HG03097 (cell line): Measurements from ENCODE around the gene CSH2.
A peak's percentile ranks its signal among the peaks of the same experiment; 100 is the strongest.
"Not testable (repeated sequence)": the region's sequence is repeated elsewhere in the genome, so short reads cannot be mapped to it uniquely, and the experiment has no call there.

Experiments used
- ATAC-seq: cut with Tn5 transposase; IDR thresholded peaks from one replicate; pipeline ENCODE4 v1.9.1; 2021; ENCODE audit not compliant: unreplicated experiment, low FRiP score

CSH2 gene

GRCh38 chr17:63866625-63867024 lies 6.9 kb downstream of the CSH2 start:
- not testable (repeated sequence) for ATAC-seq

- ATAC-seq = no peak
These were observed 14.2 kb downstream of the CSH2 start for GRCh38 chr17:63859257-63859656.

- ATAC-seq = not testable (repeated sequence)
These were observed 17.1 kb downstream of the CSH2 start for GRCh38 chr17:63856425-63856824.

GRCh38 chr17:63855185-63855584 lies 18.3 kb downstream of the CSH2 start:
- no peak for ATAC-seq

GRCh38 chr17:63854709-63855108 lies 18.8 kb downstream of the CSH2 start:
- ATAC-seq = no peak

GRCh38 chr17:63853260-63853659 lies 20.2 kb downstream of the CSH2 start:
- ATAC-seq = no peak

GRCh38 chr17:63850401-63850800 lies 23.1 kb downstream of the CSH2 start:
- no peak for ATAC-seq

GRCh38 chr17:63848834-63849689 lies 24.4 kb downstream of the CSH2 start:
- ATAC-seq = peak; percentile 56

- ATAC-seq = no peak
These were observed 25.8 kb downstream of the CSH2 start for GRCh38 chr17:63847525-63848249.

GRCh38 chr17:63845509-63845908 lies 28.0 kb downstream of the CSH2 start:
- no peak for ATAC-seq

GRCh38 chr17:63843910-63844677 lies 29.4 kb downstream of the CSH2 start:
- no peak for ATAC-seq

- peak; percentile 23 for ATAC-seq
These were observed 30.0 kb downstream of the CSH2 start for GRCh38 chr17:63843387-63843888.

GRCh38 chr17:63842540-63843386 lies 30.7 kb downstream of the CSH2 start, which contains the start of gene SMARCD2:
Gene SMARCD2 (minus strand): TSS chr17:63842685. CDS start chr17:63842674, 11 bp downstream.
- ATAC-seq = peak; percentile 66

GRCh38 chr17:63842173-63842539 lies 31.3 kb downstream of the CSH2 start:
- no peak for ATAC-seq

- no peak for ATAC-seq
These were observed 31.9 kb downstream of the CSH2 start for GRCh38 chr17:63841350-63842172.

GRCh38 chr17:63840591-63841349 lies 32.7 kb downstream of the CSH2 start:
- no peak for ATAC-seq

- no peak for ATAC-seq
These were observed 34.8 kb downstream of the CSH2 start for GRCh38 chr17:63838631-63839171.

- no peak for ATAC-seq
These were observed 35.4 kb downstream of the CSH2 start for GRCh38 chr17:63837962-63838600.
